IPS-15b (cell line): ENCODE data around the gene CDC25B.

Experiments used
- H3K27me3 ChIP-seq: one replicate; pipeline ENCODE4 v1.6.1; 2013; ENCODE audit warnings: low read length; ENCODE audit not compliant: control insufficient read depth, insufficient read depth
- H3K36me3 ChIP-seq: one replicate; pipeline ENCODE4 v1.6.1; 2013; ENCODE audit warnings: low read length; ENCODE audit not compliant: control insufficient read depth, insufficient read depth
- H3K4me1 ChIP-seq: one replicate; pipeline ENCODE4 v1.6.1; 2013; ENCODE audit warnings: mild to moderate bottlenecking, low read length; ENCODE audit not compliant: control insufficient read depth, insufficient read depth
- H3K4me3 ChIP-seq: one replicate; pipeline ENCODE4 v1.5.1; 2013; ENCODE audit warnings: low read depth, low read length
- H3K9ac ChIP-seq: one replicate; pipeline ENCODE4 v1.6.1; 2013; ENCODE audit warnings: low read depth, mild to moderate bottlenecking, low read length
- H3K9me3 ChIP-seq: one replicate; pipeline ENCODE4 v1.6.1; 2013; ENCODE audit warnings: mild to moderate bottlenecking, low read length; ENCODE audit not compliant: control insufficient read depth, insufficient read depth

The CDC25B gene

GRCh38 chr20:3766422-3767109 lies 29.5 kb upstream of the CDC25B start:
- Histone ChIP-seq H3K9me3 (no peaks in the 10 kb centered on the region), H3K9ac (peak overlapping the region; percentile 24), H3K4me1 (peaks cover 3% of the 10 kb centered on the region), H3K27me3 (peaks cover 5% of the 10 kb centered on the region), H3K4me3 (peak overlapping the region; percentile 68), H3K36me3 (peaks cover 7% of the 10 kb centered on the region)

- peaks cover 5% of the 10 kb centered on the region for H3K27me3 ChIP-seq
- peaks cover 3% of the 10 kb centered on the region for H3K4me1 ChIP-seq
- H3K9ac ChIP-seq = peak overlapping the region; percentile 60
- no peaks in the 10 kb centered on the region for H3K9me3 ChIP-seq
- peaks cover 7% of the 10 kb centered on the region for H3K36me3 ChIP-seq
- peak overlapping the region; percentile 68 for H3K4me3 ChIP-seq
These were observed 29.0 kb upstream of the CDC25B start for GRCh38 chr20:3767110-3767426.

- Histone ChIP-seq H3K36me3 (peaks cover 7% of the 10 kb centered on the region), H3K9me3 (no peaks in the 10 kb centered on the region), H3K9ac (peak within 1 kb of the TSS; percentile 60), H3K27me3 (peaks cover 5% of the 10 kb centered on the region), H3K4me1 (peaks cover 3% of the 10 kb centered on the region), H3K4me3 (peak within 1 kb of the TSS; percentile 92)
These were observed 28.4 kb upstream of the CDC25B start, which contains the start of gene ADISSP for GRCh38 chr20:3767427-3768341. ADISSP (minus strand) TSS chr20:3767753; CDS start chr20:3760100, 7,653 bp downstream.

- Histone ChIP-seq H3K36me3 (peaks cover 7% of the 10 kb centered on the region), H3K4me1 (peaks cover 3% of the 10 kb centered on the region), H3K9ac (no peak overlapping the region), H3K9me3 (no peaks in the 10 kb centered on the region), H3K27me3 (peaks cover 5% of the 10 kb centered on the region), H3K4me3 (peak overlapping the region; percentile 92)
These were observed 27.6 kb upstream of the CDC25B start for GRCh38 chr20:3768342-3769130.

- no peaks in the 10 kb centered on the region for H3K36me3 ChIP-seq
- H3K27me3 ChIP-seq = peaks cover 22% of the 10 kb centered on the region
- no peaks in the 10 kb centered on the region for H3K9me3 ChIP-seq
- H3K9ac ChIP-seq = no peak overlapping the region
- peaks cover 3% of the 10 kb centered on the region for H3K4me1 ChIP-seq
- H3K4me3 ChIP-seq = no peak overlapping the region
These were observed 24.5 kb upstream of the CDC25B start for GRCh38 chr20:3771552-3772058.

DNA sequence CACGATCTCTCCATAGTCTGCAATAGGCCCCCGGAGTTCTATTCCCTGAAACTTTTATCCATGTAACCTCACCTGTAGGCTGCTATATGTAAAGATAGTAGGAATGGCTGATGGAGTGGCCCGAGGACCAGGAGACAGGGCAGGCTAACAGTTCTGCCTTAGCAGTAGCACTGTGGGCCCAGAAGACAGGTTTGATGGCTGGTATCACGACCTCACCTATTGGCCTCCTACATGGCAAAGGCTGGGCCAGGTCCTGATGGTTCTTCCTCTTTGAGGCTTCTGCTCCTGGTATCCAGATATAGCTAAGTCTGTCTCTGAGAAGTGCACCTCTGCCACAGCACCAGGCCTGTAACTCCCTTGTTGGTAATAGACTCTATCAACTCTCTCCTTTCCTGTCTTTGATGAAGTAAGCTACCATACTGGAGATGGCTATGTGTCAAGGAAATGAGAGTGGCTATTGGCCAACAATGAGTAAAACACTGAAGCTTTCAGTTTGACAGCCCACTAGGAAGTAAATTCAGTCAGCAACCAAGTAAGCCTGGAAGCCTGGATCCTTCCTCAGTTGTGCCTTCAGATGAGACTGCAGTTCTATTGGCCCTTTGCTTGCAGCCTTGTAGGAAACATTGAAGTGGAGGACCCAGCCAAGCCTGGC lies 20.5 kb upstream of the CDC25B start:
- H3K9me3 ChIP-seq = no peaks in the 10 kb centered on the region
- H3K36me3 ChIP-seq = no peaks in the 10 kb centered on the region
- H3K27me3 ChIP-seq = peaks cover 52% of the 10 kb centered on the region
- peaks cover 2% of the 10 kb centered on the region for H3K4me1 ChIP-seq
- no peak overlapping the region for H3K4me3 ChIP-seq
- H3K9ac ChIP-seq = no peak overlapping the region

DNA sequence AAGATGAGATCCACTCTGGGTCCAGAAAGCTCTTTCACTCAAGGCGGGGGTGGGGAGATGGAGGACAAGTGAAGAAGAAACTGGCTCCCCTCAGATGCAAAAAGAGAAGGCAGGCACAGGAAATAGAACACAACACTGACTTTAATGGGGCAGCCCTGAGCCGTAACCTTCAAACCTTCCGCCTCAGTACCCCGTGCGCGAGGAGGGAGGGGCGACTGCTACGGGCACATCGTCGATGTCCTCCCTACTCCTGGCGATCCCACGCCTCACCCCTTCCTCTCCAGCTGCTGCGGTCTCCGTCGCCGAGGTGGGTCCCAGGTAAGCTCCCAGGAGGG lies 18.8 kb upstream of the CDC25B start:
- H3K4me1 ChIP-seq = peaks cover 5% of the 10 kb centered on the region
- no peaks in the 10 kb centered on the region for H3K9me3 ChIP-seq
- H3K27me3 ChIP-seq = peaks cover 56% of the 10 kb centered on the region
- peak overlapping the region; percentile 75 for H3K4me3 ChIP-seq
- no peaks in the 10 kb centered on the region for H3K36me3 ChIP-seq
- peak overlapping the region; percentile 37 for H3K9ac ChIP-seq

GRCh38 chr20:3777716-3778629 lies 18.1 kb upstream of the CDC25B start:
- H3K9ac ChIP-seq = peak overlapping the region; percentile 37
- H3K4me3 ChIP-seq = peak overlapping the region; percentile 75
- peaks cover 56% of the 10 kb centered on the region for H3K27me3 ChIP-seq
- H3K36me3 ChIP-seq = no peaks in the 10 kb centered on the region
- H3K9me3 ChIP-seq = no peaks in the 10 kb centered on the region
- peaks cover 5% of the 10 kb centered on the region for H3K4me1 ChIP-seq

- H3K4me1 ChIP-seq = peaks cover 5% of the 10 kb centered on the region
- H3K27me3 ChIP-seq = peaks cover 56% of the 10 kb centered on the region
- H3K36me3 ChIP-seq = no peaks in the 10 kb centered on the region
- H3K4me3 ChIP-seq = peak overlapping the region; percentile 75
- no peak overlapping the region for H3K9ac ChIP-seq
- H3K9me3 ChIP-seq = no peaks in the 10 kb centered on the region
These were observed 17.1 kb upstream of the CDC25B start for GRCh38 chr20:3778976-3779375.

GRCh38 chr20:3781153-3781910 lies 14.8 kb upstream of the CDC25B start, which contains the start of gene SPEF1:
SPEF1 (minus strand) TSS chr20:3781448; CDS start chr20:3781287, 161 bp downstream.
- Histone ChIP-seq H3K36me3 (peaks cover 4% of the 10 kb centered on the region), H3K9me3 (no peaks in the 10 kb centered on the region), H3K4me1 (peaks cover 5% of the 10 kb centered on the region), H3K9ac (no peak within 1 kb of the TSS), H3K4me3 (peak within 1 kb of the TSS; percentile 50), H3K27me3 (peaks cover 43% of the 10 kb centered on the region)
